HepG2 (cell line): ENCODE data around the gene USP9Y. TPM values are rescaled to one million over a fixed set of nuclear protein-coding genes. Genes with fewer than 3 reads are reported as not detected.

Experiments used
- ATAC-seq: fragments of 200-7000 bp; cut with Tn5 transposase; 3 replicates; pipeline ENCODE4 v1.9.1; 2020; ENCODE audit warnings: mild to moderate bottlenecking, moderate library complexity
- BruUV-seq: library from RNA; stranded (reverse); fragments of 400-500 nt; replicated peaks from 2 replicates; lab custom pipeline; 2021; lab: Mats Ljungman, UMichigan
- CTCF ChIA-PET: fragments of 300-600 bp; formaldehyde crosslinking; extraction: SDS; loops from one replicate; lab custom pipeline; 2021; ENCODE audit warnings: low total read pairs, inconsistent platforms, low intra/inter-chr PET ratio; lab: Yijun Ruan, JAX
- POLR2A ChIA-PET: fragments of 350-600 bp; sonication (Branson Sonifier 250); formaldehyde crosslinking; loops from one replicate; lab custom pipeline; 2020; ENCODE audit warnings: antibody characterized with exemption, inconsistent platforms; lab: Yijun Ruan, JAX
- DNase-seq: peaks from one replicate; pipeline ENCODE4 v3.0.0-alpha.2; 2015; ENCODE audit warnings: low spot score
- FAIRE-seq: peaks from 3 replicates; lab custom pipeline; 2011; peaks lifted over from hg19 to GRCh38; lab: Jason Lieb, UNC
- H2AFZ ChIP-seq: one replicate; pipeline ENCODE4 v1.6.1; 2011; ENCODE audit warnings: low read length, inconsistent platforms
- H3K27ac ChIP-seq: fragments of 300-600 bp; 3 replicates; pipeline ENCODE4 v1.8.0; 2011; ENCODE audit warnings: mixed run types, mild to moderate bottlenecking, mixed read lengths, low read length, inconsistent platforms; ENCODE audit not compliant: insufficient read depth; ENCODE audit errors: extremely low read length
- H3K27me3 ChIP-seq, 2 experiments: fragments of 200-600 bp in 1 of 2; 2 replicates in 1 of 2; 3 replicates in 1 of 2; pipeline versions ENCODE4 v1.6.0 to v1.8.0; 2011; ENCODE audit warnings: low read length in 2 of 2, mild to moderate bottlenecking in 2 of 2, moderate library complexity in 2 of 2, inconsistent platforms in 1 of 2; ENCODE audit not compliant: insufficient read depth in 2 of 2, control insufficient read depth in 1 of 2
- H3K36me3 ChIP-seq, 2 experiments: fragments of 200-600 bp in 1 of 2; replicated peaks in 1 of 2; 2 replicates in 1 of 2; 3 replicates in 1 of 2; pipeline versions ENCODE4 v1.5.1 to v1.8.0; 2011; ENCODE audit warnings: low read length in 2 of 2, inconsistent platforms in 1 of 2; ENCODE audit not compliant: insufficient read depth in 2 of 2, control insufficient read depth in 1 of 2
- H3K4me1 ChIP-seq: 2 replicates; pipeline ENCODE4 v1.5.1; 2012; ENCODE audit warnings: low read length, inconsistent platforms; ENCODE audit not compliant: insufficient read depth
- H3K4me2 ChIP-seq: 2 replicates; pipeline ENCODE4 v1.6.0; 2011; ENCODE audit warnings: low read depth, low read length, inconsistent platforms
- H3K4me3 ChIP-seq, 3 experiments: fragments of 200-600 bp in 1 of 3; sonication (generic), shearing (Covaris generic) in 1 of 3; replicated peaks in 1 of 3; 2 replicates each; pipeline ENCODE4 v1.5.1; 2011 to 2016; ENCODE audit warnings: low read length in 3 of 3, inconsistent platforms in 2 of 3, low read depth in 2 of 3, mild to moderate bottlenecking in 2 of 3, control low read depth in 1 of 3, mixed read lengths in 1 of 3; ENCODE audit not compliant: insufficient read depth in 1 of 3
- H3K79me2 ChIP-seq: one replicate; pipeline ENCODE4 v1.6.1; 2011; ENCODE audit warnings: low read length, inconsistent platforms; ENCODE audit not compliant: insufficient read depth
- H3K9ac ChIP-seq: 2 replicates; pipeline ENCODE4 v1.6.0; 2011; ENCODE audit warnings: mild to moderate bottlenecking, low read depth, low read length, inconsistent platforms; ENCODE audit not compliant: insufficient read depth
- H3K9me3 ChIP-seq: 2 replicates; pipeline ENCODE4 v1.5.1; 2012; ENCODE audit warnings: mild to moderate bottlenecking, low read length
- H4K20me1 ChIP-seq: 2 replicates; pipeline ENCODE4 v1.6.0; 2011; ENCODE audit warnings: inconsistent platforms, mild to moderate bottlenecking, low read length, moderate library complexity; ENCODE audit not compliant: insufficient read depth
- EEA1 ChIP-seq: sonication (generic); formaldehyde crosslinking; IDR thresholded peaks from 2 replicates; pipeline ENCODE4 v1.5.1; 2020; ENCODE audit warnings: mild to moderate bottlenecking, missing genetic modification reagents, borderline replicate concordance
- EHMT2 ChIP-seq: fragments of 200-600 bp; sonication (generic); IDR thresholded peaks from 2 replicates; pipeline ENCODE4 v1.7.0; 2017; ENCODE audit warnings: antibody characterized with exemption, low read depth, low read length, borderline replicate concordance
- HDAC2 ChIP-seq: sonication (generic); formaldehyde crosslinking; IDR thresholded peaks from 2 replicates; pipeline ENCODE4 v1.4.0; 2020; ENCODE audit warnings: missing genetic modification reagents
- KDM2A ChIP-seq: sonication (generic); formaldehyde crosslinking; IDR thresholded peaks from 2 replicates; pipeline ENCODE4 v1.4.0; 2020; ENCODE audit warnings: low read depth, missing genetic modification reagents, borderline replicate concordance
- NCOA1 ChIP-seq: sonication (generic); formaldehyde crosslinking; IDR thresholded peaks from 2 replicates; pipeline ENCODE4 v1.9.0; 2021; ENCODE audit warnings: missing genetic modification reagents
- POLR2AphosphoS5 ChIP-seq: IDR thresholded peaks from 2 replicates; pipeline ENCODE4 v1.6.1; 2012; ENCODE audit warnings: low read depth, low read length
- RFX1 ChIP-seq: fragments of 450-650 bp; IDR thresholded peaks from 2 replicates; pipeline ENCODE4 v1.6.1; 2017
- SSRP1 ChIP-seq: IDR thresholded peaks from 2 replicates; pipeline ENCODE4 v1.6.1; 2016; ENCODE audit warnings: control low read depth
- ZBTB21 ChIP-seq: sonication (generic); formaldehyde crosslinking; IDR thresholded peaks from 2 replicates; pipeline ENCODE4 v1.4.0; 2020; ENCODE audit warnings: missing genetic modification reagents
- ZFP62 ChIP-seq: sonication (generic); formaldehyde crosslinking; IDR thresholded peaks from 2 replicates; pipeline ENCODE4 v1.4.0; 2020; ENCODE audit warnings: missing genetic modification reagents
- ZIK1 ChIP-seq: sonication (generic); formaldehyde crosslinking; IDR thresholded peaks from 2 replicates; pipeline ENCODE4 v1.5.0; 2020; ENCODE audit warnings: mild to moderate bottlenecking, low read depth, missing genetic modification reagents, borderline replicate concordance
- ZNF354B ChIP-seq: sonication (generic); formaldehyde crosslinking; IDR thresholded peaks from 2 replicates; pipeline ENCODE4 v1.8.0; 2022; ENCODE audit warnings: mild to moderate bottlenecking, missing genetic modification reagents
- ZNF543 ChIP-seq: sonication (generic); formaldehyde crosslinking; IDR thresholded peaks from 2 replicates; pipeline ENCODE4 v1.4.0; 2020; ENCODE audit warnings: mild to moderate bottlenecking, missing genetic modification reagents
- ZNF547 ChIP-seq: sonication (generic); formaldehyde crosslinking; IDR thresholded peaks from 2 replicates; pipeline ENCODE4 v1.5.1; 2020; ENCODE audit warnings: mild to moderate bottlenecking, missing genetic modification reagents
- WGBS: methylation state at CpG from one replicate; pipeline ENCODE4 v1.1.6; 2017; ENCODE audit warnings: low lambda C conversion rate; 5-methylcytosine and 5-hydroxymethylcytosine counted together
- in situ Hi-C: cut with HindIII; loops from 2 replicates; pipeline ENCODE4 v1.10.0; 2017; ENCODE audit warnings: low pct_unique_long_range_greater_than_20kb; ENCODE audit not compliant: extremely low pct_ligation_motif_present
- intact Hi-C: fragments of 100-400 bp; cut with micrococcal nuclease; formaldehyde crosslinking; loops from one replicate; pipeline ENCODE4 v1.10.0; 2022; ENCODE audit not compliant: unreplicated experiment
- polyA plus RNA-seq, 8 experiments: library from polyadenylated mRNA; depleted of rRNA in 3 of 8; stranded (reverse) in 7 of 8; unstranded in 1 of 8; fragments of >200 nt; fragmentation: Illumina TruSeq in 4 of 8; extraction: Trizol in 4 of 8; gene quantifications; 2 replicates each; pipeline versions ENCODE4 v1.2.1 to v1.2.3, GENCODE V29; 2011 to 2016; ENCODE audit warnings: low read depth in 4 of 8, missing spikeins in 1 of 8, mixed read lengths in 1 of 8; ENCODE audit not compliant: insufficient read depth in 1 of 8
- total RNA-seq, 5 experiments: library from RNA; depleted of rRNA; stranded (reverse); fragments of >200 nt; fragmentation: Illumina TruSeq; extraction: Trizol; gene quantifications; 2 replicates each; pipeline ENCODE4 v1.2.3, GENCODE V29; 2016; ENCODE audit warnings: low read depth in 1 of 5
- TF ChIP-seq, protein P1 (sequence below): sonication (generic); formaldehyde crosslinking; IDR thresholded peaks from 2 replicates; pipeline ENCODE4 v1.9.0; 2021; ENCODE audit warnings: missing genetic modification reagents, borderline replicate concordance
- TF ChIP-seq, protein P2 (sequence below): sonication (generic); formaldehyde crosslinking; IDR thresholded peaks from 2 replicates; pipeline ENCODE4 v1.9.0; 2022; ENCODE audit warnings: low read depth, missing genetic modification reagents
- TF ChIP-seq, protein P3 (sequence below): sonication (generic); formaldehyde crosslinking; IDR thresholded peaks from 2 replicates; pipeline ENCODE4 v1.5.0; 2020; ENCODE audit warnings: mild to moderate bottlenecking, missing genetic modification reagents, borderline replicate concordance
- TF ChIP-seq, protein P4 (sequence below): sonication (generic); formaldehyde crosslinking; IDR thresholded peaks from 2 replicates; pipeline ENCODE4 v1.5.0; 2020; ENCODE audit warnings: mild to moderate bottlenecking, missing genetic modification reagents

Gene USP9Y
- total and polyA plus RNA-seq, 2 of the 13 experiments (the other 11 are each of a cell fraction or from before 2014, with no cell fraction given), result 14.6 to 41.9 TPM

- Histone ChIP-seq H3K4me1 (no peaks in the 10 kb centered on the region), H3K4me3 (no peak overlapping the region), H3K4me2 (no peak overlapping the region), H3K27me3 (no peaks in the 10 kb centered on the region), H3K79me2 (no peaks in the 10 kb centered on the region), H3K27ac (no peak overlapping the region), H4K20me1 (no peaks in the 10 kb centered on the region), H2AFZ (no peak overlapping the region), H3K36me3 (no peaks in the 10 kb centered on the region), H3K9ac (no peak overlapping the region), H3K9me3 (no peaks in the 10 kb centered on the region)
- ATAC-seq (no peak), FAIRE-seq (no peak), DNase-seq (no peak)
- intact Hi-C loops (no loop called here), in situ Hi-C loops (no loop called here)
- ChIA-PET CTCF (no interaction called here), POLR2A (no interaction called here)
- 100% methylated on average over 1 of the region's 1 CpG for WGBS
- BruUV-seq, result no TSS peak
- TF ChIP-seq EHMT2 (no peak), ZFP62 (CRISPR knock-in tag) (no peak), ZNF354B (no peak), POLR2AphosphoS5 (no peak), ZIK1 (CRISPR knock-in tag) (no peak), NCOA1 (no peak), KDM2A (CRISPR knock-in tag) (no peak), SSRP1 (CRISPR knock-in tag) (no peak), HDAC2 (CRISPR knock-in tag) (no peak), ZBTB21 (CRISPR knock-in tag) (no peak), ZNF543 (CRISPR knock-in tag) (no peak), ZNF547 (no peak), RFX1 (no peak), EEA1 (CRISPR knock-in tag) (no peak)
- TF ChIP-seq, protein P1, sequence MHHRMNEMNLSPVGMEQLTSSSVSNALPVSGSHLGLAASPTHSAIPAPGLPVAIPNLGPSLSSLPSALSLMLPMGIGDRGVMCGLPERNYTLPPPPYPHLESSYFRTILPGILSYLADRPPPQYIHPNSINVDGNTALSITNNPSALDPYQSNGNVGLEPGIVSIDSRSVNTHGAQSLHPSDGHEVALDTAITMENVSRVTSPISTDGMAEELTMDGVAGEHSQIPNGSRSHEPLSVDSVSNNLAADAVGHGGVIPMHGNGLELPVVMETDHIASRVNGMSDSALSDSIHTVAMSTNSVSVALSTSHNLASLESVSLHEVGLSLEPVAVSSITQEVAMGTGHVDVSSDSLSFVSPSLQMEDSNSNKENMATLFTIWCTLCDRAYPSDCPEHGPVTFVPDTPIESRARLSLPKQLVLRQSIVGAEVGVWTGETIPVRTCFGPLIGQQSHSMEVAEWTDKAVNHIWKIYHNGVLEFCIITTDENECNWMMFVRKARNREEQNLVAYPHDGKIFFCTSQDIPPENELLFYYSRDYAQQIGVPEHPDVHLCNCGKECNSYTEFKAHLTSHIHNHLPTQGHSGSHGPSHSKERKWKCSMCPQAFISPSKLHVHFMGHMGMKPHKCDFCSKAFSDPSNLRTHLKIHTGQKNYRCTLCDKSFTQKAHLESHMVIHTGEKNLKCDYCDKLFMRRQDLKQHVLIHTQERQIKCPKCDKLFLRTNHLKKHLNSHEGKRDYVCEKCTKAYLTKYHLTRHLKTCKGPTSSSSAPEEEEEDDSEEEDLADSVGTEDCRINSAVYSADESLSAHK (CRISPR knock-in tag), result no peak
- TF ChIP-seq, protein P2, sequence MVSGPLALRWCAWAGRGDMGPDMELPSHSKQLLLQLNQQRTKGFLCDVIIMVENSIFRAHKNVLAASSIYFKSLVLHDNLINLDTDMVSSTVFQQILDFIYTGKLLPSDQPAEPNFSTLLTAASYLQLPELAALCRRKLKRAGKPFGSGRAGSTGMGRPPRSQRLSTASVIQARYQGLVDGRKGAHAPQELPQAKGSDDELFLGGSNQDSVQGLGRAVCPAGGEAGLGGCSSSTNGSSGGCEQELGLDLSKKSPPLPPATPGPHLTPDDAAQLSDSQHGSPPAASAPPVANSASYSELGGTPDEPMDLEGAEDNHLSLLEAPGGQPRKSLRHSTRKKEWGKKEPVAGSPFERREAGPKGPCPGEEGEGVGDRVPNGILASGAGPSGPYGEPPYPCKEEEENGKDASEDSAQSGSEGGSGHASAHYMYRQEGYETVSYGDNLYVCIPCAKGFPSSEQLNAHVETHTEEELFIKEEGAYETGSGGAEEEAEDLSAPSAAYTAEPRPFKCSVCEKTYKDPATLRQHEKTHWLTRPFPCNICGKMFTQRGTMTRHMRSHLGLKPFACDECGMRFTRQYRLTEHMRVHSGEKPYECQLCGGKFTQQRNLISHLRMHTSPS (CRISPR knock-in tag), result no peak
- TF ChIP-seq, protein P3, sequence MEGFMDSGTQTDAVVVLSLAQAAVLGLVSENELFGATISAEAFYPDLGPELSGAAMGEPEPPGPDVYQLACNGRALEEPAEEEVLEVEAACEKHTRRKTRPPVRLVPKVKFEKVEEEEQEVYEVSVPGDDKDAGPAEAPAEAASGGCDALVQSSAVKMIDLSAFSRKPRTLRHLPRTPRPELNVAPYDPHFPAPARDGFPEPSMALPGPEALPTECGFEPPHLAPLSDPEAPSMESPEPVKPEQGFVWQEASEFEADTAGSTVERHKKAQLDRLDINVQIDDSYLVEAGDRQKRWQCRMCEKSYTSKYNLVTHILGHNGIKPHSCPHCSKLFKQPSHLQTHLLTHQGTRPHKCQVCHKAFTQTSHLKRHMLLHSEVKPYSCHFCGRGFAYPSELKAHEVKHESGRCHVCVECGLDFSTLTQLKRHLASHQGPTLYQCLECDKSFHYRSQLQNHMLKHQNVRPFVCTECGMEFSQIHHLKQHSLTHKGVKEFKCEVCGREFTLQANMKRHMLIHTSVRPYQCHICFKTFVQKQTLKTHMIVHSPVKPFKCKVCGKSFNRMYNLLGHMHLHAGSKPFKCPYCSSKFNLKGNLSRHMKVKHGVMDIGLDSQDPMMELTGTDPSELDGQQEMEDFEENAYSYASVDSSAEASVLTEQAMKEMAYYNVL (CRISPR knock-in tag), result no peak
- TF ChIP-seq, protein P4, sequence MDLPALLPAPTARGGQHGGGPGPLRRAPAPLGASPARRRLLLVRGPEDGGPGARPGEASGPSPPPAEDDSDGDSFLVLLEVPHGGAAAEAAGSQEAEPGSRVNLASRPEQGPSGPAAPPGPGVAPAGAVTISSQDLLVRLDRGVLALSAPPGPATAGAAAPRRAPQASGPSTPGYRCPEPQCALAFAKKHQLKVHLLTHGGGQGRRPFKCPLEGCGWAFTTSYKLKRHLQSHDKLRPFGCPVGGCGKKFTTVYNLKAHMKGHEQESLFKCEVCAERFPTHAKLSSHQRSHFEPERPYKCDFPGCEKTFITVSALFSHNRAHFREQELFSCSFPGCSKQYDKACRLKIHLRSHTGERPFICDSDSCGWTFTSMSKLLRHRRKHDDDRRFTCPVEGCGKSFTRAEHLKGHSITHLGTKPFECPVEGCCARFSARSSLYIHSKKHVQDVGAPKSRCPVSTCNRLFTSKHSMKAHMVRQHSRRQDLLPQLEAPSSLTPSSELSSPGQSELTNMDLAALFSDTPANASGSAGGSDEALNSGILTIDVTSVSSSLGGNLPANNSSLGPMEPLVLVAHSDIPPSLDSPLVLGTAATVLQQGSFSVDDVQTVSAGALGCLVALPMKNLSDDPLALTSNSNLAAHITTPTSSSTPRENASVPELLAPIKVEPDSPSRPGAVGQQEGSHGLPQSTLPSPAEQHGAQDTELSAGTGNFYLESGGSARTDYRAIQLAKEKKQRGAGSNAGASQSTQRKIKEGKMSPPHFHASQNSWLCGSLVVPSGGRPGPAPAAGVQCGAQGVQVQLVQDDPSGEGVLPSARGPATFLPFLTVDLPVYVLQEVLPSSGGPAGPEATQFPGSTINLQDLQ, result no peak
These were observed 93.0 kb downstream of the USP9Y start for GRCh38 chrY:12793999-12794398.
